ENCODE results near the gene MYCN.

MYCN gene

DNA sequence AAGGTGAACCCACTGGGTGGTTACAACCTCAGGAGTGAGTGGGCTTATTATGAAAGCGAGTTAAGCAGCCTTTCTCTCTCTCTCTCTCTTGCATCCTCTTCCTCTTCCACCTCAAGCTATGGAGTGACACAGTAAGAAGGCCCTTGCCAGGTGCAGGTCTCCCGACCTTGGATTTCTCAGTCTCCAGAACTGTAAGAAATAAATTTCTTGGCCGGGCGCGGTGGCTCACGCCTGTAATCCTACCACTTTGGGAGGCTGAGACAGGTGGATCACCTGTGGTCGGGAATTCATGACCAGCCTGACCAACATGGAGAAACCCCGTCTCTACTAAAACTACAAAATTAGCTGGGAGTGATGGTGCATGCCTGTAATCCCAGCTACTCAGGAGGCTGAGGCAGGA lies 14.4 kb downstream of the MYCN start:
- Histone ChIP-seq H3K27me3 (ENCODE audit: insufficient read depth, poor library complexity, severe bottlenecking) (no peaks in the 10 kb centered on the region), H3K4me1 (ENCODE audit: insufficient read depth, poor library complexity, severe bottlenecking) (no peaks in the 10 kb centered on the region), H3K9me3 (ENCODE audit: severe bottlenecking) (no peaks in the 10 kb centered on the region), H3K27ac (ENCODE audit: poor library complexity, severe bottlenecking) (no peak overlapping the region), H3K36me3 (ENCODE audit: low read depth) (no peaks in the 10 kb centered on the region), H3K4me3 (ENCODE audit: severe bottlenecking) (no peak overlapping the region)
- TF ChIP-seq, protein P1, sequence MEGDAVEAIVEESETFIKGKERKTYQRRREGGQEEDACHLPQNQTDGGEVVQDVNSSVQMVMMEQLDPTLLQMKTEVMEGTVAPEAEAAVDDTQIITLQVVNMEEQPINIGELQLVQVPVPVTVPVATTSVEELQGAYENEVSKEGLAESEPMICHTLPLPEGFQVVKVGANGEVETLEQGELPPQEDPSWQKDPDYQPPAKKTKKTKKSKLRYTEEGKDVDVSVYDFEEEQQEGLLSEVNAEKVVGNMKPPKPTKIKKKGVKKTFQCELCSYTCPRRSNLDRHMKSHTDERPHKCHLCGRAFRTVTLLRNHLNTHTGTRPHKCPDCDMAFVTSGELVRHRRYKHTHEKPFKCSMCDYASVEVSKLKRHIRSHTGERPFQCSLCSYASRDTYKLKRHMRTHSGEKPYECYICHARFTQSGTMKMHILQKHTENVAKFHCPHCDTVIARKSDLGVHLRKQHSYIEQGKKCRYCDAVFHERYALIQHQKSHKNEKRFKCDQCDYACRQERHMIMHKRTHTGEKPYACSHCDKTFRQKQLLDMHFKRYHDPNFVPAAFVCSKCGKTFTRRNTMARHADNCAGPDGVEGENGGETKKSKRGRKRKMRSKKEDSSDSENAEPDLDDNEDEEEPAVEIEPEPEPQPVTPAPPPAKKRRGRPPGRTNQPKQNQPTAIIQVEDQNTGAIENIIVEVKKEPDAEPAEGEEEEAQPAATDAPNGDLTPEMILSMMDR (IDR thresholded peaks at IDR 0.05; ENCODE audit: poor library complexity, severe bottlenecking): no peak
- DNase-seq (ENCODE audit: low spot score) (no peak), ATAC-seq (ENCODE audit: low read depth) (no peak)

DNA sequence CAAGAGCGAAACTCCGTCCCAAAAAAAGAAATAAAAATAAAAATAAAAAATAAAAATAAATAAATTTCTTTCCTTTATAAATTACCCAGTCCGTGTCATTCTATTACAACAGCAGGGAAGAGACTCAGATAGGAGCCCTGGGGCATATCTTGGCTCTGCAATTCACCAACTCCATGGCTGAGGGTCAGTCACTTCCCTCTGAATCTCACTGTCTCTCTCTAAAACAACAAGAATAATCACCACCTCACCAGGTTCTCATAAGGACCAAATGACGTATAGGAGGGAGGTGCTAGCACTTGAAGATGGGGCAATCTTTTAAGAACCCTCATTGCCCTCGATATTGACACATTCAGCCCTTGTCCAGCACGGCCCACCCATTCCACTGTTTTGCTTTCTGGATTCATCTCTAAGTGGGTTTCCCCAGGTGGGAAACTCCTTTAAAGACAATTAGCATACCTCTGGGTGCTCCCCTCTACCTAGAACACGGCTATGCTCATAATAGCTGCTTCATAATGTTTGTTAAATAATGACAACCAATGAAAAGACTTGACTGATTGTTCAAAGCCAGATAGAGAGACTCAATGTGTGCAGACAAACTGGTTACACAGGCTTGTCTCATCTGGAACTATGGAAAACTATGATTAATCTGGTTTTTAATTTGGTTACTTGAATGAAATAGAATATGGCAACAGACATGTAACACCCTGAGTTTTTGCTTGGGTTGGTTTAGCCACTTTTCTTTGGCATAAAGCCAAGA lies 15.1 kb downstream of the MYCN start:
- Histone ChIP-seq H3K27me3 (ENCODE audit: insufficient read depth, poor library complexity, severe bottlenecking) (no peaks in the 10 kb centered on the region), H3K27ac (ENCODE audit: poor library complexity, severe bottlenecking) (no peak overlapping the region), H3K4me1 (ENCODE audit: insufficient read depth, poor library complexity, severe bottlenecking) (no peaks in the 10 kb centered on the region), H3K9me3 (ENCODE audit: severe bottlenecking) (no peaks in the 10 kb centered on the region), H3K36me3 (ENCODE audit: low read depth) (no peaks in the 10 kb centered on the region), H3K4me3 (ENCODE audit: severe bottlenecking) (no peak overlapping the region)
- no peak for ATAC-seq (ENCODE audit: low read depth)
- TF ChIP-seq, protein P1 (IDR thresholded peaks at IDR 0.05; ENCODE audit: poor library complexity, severe bottlenecking): no peak
- DNase-seq (ENCODE audit: low spot score): no peak

DNA sequence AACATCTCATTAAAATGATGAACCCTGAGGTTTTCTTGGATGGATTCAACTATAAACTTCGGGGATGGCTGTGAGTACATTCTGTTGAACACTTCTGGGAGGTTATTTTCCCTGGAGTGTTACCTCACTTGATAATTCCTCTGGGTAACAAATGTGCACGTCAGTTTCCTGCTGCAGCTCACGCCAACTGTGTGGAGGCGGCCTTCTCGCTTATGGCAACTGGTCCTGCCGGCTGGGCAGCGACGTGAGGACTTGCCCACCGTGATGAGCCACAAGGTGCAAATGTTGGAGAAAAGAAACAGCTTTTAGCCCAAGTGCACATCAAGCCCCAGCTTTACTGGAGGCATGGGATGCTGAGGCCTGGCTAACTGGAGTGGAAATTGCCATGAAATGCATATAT lies 15.9 kb downstream of the MYCN start:
- TF ChIP-seq, protein P1 (IDR thresholded peaks at IDR 0.05; ENCODE audit: poor library complexity, severe bottlenecking): no peak

DNA sequence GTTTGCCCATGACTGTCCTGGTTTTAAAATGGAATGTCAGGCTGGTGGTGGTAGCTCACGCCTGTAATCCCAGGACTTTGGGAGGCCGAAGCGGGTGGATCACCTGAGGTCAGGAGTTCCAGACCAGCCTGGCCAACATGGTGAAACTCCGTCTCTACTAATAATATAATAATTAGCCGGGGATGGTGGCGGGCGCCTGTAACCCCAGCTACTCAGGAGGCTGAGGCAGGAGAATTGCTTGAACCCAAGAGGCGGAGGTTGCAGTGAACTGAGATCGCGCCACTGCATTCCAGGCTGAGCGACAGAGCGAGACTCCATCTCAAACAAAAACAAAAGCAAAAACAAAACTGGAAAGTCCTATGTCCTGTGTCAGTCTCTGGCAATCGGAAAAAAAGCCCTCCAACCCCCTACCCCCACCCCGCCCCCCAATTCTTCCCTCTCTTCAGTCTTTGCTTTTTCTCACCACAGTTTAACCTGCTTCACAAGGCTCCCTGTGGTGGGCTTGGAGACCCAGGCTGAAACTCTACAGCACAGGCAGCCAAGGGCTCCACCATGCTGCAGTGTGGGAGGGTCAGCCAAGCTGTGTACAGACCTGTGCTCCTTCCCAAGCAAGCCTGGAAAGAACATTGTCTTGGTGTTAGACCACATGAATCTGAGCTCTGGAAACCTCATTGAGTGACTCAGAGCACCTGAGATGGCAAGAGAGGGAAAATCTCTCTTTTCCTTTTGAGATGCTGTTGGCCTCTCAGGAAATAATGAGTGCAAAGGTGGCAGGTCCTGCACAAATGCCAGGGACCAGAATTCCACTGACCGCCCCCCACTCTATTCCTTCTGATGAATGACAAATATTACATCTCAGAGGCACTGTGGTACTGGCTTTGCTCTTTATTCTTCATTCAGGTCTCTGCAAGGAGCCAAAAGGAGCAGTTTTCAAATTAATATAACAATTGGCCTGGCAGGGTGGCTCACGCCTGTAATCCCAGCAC lies 16.7 kb downstream of the MYCN start:
- H3K4me1 ChIP-seq (ENCODE audit: insufficient read depth, poor library complexity, severe bottlenecking): no peaks in the 10 kb centered on the region
- H3K27ac ChIP-seq (ENCODE audit: poor library complexity, severe bottlenecking): no peak overlapping the region
- no peak for DNase-seq (ENCODE audit: low spot score)
- TF ChIP-seq, protein P1 (IDR thresholded peaks at IDR 0.05; ENCODE audit: poor library complexity, severe bottlenecking): no peak
- H3K9me3 ChIP-seq (ENCODE audit: severe bottlenecking): no peaks in the 10 kb centered on the region
- H3K36me3 ChIP-seq (ENCODE audit: low read depth): no peaks in the 10 kb centered on the region
- no peak for ATAC-seq (ENCODE audit: low read depth)
- no peaks in the 10 kb centered on the region for H3K27me3 ChIP-seq (ENCODE audit: insufficient read depth, poor library complexity, severe bottlenecking)
- no peak overlapping the region for H3K4me3 ChIP-seq (ENCODE audit: severe bottlenecking)

More for the DNA sequence above, 15.9 kb downstream of the MYCN start:
- H3K9me3 ChIP-seq (ENCODE audit: severe bottlenecking): no peaks in the 10 kb centered on the region
- H3K4me1 ChIP-seq (ENCODE audit: insufficient read depth, poor library complexity, severe bottlenecking): no peaks in the 10 kb centered on the region
- no peak overlapping the region for H3K27ac ChIP-seq (ENCODE audit: poor library complexity, severe bottlenecking)
- no peak overlapping the region for H3K4me3 ChIP-seq (ENCODE audit: severe bottlenecking)
- no peak for DNase-seq (ENCODE audit: low spot score)
- no peaks in the 10 kb centered on the region for H3K36me3 ChIP-seq (ENCODE audit: low read depth)
- no peaks in the 10 kb centered on the region for H3K27me3 ChIP-seq (ENCODE audit: insufficient read depth, poor library complexity, severe bottlenecking)
- no peak for ATAC-seq (ENCODE audit: low read depth)
